Occipital lobe (tissue), 2 donors: ENCODE measurements around the gene FZD8. TPM values are rescaled to one million over a fixed set of nuclear protein-coding genes. Genes with fewer than 3 reads are reported as not detected.

Experiments used
- DNase-seq: peaks from one replicate; lab custom pipeline; 2025; lab: John Stamatoyannopoulos, UW
- total RNA-seq: library from RNA; depleted of rRNA; stranded (reverse); fragments of >200 nt; gene quantifications from one replicate; pipeline ENCODE4 v1.2.3, GENCODE V29; 2014

FZD8 gene
- total RNA-seq, 1 donor from 2014 or later = 21.2 TPM

GRCh38 chr10:35606430-35606829 lies 35.7 kb downstream of the FZD8 start:
- DNase-seq = no peak

- no peak for DNase-seq
These were observed 36.9 kb downstream of the FZD8 start, which contains the start of gene GJD4 for GRCh38 chr10:35605191-35605590. Gene GJD4 (plus strand): TSS chr10:35605341. CDS start chr10:35605568, 227 bp downstream.

GRCh38 chr10:35600193-35600592 lies 41.9 kb downstream of the FZD8 start:
- no peak for DNase-seq

GRCh38 chr10:35598379-35598778 lies 43.7 kb downstream of the FZD8 start:
- no peak for DNase-seq

GRCh38 chr10:35595106-35595505 lies 47.0 kb downstream of the FZD8 start:
- DNase-seq = no peak

- no peak for DNase-seq
These were observed 47.7 kb downstream of the FZD8 start for GRCh38 chr10:35594115-35595079.

GRCh38 chr10:35592441-35592840 lies 49.7 kb downstream of the FZD8 start:
- DNase-seq = no peak

- DNase-seq = no peak
These were observed 53.3 kb downstream of the FZD8 start for GRCh38 chr10:35588836-35589235.

Other genes starting within 250 kb of the FZD8 start
- gene GJD4, start 37.0 kb downstream of the FZD8 start, total RNA-seq = not detected